ENCODE data around the gene RIC1.
"Not testable (repeated sequence)": the region's sequence is repeated elsewhere in the genome, so short reads cannot be mapped to it uniquely, and the experiment has no call there.

Gene RIC1

DNA sequence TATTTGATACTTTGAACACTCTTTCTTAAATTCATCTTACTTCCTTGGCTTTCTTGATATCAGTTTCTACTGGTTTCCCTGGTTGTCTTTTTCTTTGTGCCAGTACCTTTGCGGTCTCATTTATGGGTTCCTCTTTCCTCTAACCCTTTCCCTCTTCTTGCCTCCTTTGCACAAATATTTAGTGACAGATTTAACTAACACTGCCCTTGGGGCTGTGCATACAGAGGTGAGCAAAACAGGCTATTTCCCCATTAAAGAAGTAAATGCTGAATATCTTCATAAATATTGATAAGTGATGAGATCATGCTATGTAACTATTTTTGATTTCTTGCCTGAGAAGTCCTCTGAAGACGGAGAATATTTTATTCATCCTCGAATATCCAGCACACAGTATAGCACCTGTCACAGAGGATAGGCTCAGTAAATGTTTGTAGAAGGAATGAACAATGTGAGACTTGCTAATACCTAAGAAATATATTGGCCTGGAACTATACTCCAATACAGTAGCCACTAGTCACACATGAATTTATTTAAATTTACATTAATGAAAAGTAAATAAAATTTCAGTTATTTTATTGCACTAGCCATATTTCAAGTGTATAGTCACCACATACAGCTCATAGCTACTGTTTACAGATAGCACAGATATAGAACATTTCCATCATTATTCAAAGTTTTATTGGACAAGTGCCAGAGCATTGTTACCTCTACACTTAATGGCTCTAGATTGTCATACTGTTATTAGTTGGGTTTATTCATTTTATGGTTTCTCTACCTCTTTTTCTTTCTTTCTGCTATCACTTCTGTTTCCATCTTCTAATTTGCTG, 90.4 kb downstream of the RIC1 start:
- no peak overlapping the region for H3K4me3 ChIP-seq (ENCODE audit: low read depth, low read length)

DNA sequence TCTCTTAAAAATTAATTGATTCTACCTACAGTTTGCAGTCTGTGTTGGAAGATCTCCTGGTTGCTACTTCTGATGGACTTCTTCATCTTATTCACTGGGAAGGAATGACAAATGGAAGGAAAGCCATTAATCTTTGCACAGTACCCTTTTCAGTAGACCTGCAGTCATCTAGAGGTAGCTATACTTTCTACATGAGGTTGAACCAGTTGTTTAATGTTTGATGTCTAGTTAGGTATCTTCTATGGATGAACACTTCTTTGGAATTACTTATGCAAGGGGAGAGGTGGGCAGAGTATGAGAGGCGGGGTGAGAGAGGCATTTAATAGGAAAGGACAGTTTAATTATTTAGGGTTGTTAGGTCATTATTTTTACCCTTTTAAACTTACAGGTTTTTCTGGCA, 91.2 kb downstream of the RIC1 start:
- H3K4me3 ChIP-seq (ENCODE audit: low read depth, low read length), result no peak overlapping the region

DNA sequence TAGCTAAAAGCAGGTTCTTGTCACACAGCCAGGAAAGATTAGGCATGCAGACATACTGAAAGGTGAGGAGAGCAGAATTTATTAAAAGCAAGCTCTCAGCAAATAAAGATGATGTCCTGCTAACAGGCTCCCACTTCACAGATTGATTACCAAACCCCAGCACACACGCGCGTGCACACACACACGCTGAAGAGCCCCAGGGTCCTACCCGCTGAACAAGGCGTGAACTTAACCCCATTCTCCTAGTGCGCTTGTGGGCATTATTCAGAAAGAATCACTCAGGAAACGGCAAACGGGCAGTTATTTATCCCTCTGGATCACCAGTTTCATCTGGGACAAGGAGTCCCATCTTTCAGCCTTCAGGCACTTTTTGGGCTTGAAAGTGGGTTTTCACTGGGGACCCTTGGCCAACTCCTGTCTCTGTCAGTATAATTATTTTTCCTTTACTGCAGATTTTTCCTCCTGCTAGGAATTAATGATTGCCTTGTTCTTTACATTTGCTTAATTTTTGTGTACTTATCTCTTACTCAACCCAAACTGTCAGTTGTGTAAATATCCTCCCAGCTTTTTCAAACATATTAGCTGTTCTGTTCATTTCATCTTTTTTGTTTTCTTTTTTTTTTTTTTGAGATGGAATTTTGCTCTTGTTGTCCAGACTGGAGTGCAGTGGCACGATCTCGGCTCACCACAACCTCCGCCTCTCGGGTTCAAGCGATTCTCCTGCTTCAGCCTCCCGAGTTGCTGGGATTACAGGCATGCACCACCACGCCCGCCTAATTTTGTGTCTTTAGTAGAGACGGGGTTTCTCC, 92.6 kb downstream of the RIC1 start:
- no peak overlapping the region for H3K4me3 ChIP-seq (ENCODE audit: low read depth, low read length)

DNA sequence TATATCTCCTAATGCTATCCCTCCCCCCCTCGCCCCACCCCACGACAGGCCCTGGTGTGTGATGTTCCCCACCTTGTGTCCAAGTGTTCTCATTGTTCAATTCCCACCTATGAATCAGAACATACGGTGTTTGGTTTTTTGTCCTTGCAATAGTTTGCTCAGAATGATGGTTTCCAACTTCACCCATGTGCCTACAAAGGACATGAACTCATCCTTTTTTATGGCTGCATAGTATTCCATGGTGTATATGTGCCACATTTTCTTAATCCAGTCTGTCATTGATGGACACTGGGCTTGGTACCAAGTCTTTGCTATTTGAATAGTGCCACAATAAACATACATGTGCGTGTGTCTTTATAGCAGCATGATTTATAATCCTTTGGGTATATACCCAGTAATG, 93.8 kb downstream of the RIC1 start:
- H3K4me3 ChIP-seq (ENCODE audit: low read depth, low read length), result not testable (repeated sequence)

DNA sequence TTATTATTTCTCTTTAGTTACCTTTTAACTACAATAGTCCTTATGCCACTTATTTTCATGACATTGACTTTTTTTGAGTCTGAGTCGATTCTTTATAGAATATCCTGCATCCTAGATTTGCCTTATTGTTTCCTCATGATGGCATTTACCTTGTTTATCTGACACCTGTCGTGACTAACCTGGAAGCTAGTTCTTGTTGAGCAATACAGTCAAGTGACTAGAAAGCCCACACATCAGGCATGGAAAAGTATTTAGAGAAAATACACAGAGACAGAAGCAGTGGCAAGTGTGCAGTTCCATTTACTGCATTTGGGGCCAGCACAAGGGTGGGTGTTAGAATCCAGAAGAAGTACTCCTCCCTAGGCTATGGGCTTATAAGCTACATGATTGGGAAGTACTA, 106.2 kb downstream of the RIC1 start:
- H3K4me3 ChIP-seq (ENCODE audit: low read depth, low read length), result no peak overlapping the region

DNA sequence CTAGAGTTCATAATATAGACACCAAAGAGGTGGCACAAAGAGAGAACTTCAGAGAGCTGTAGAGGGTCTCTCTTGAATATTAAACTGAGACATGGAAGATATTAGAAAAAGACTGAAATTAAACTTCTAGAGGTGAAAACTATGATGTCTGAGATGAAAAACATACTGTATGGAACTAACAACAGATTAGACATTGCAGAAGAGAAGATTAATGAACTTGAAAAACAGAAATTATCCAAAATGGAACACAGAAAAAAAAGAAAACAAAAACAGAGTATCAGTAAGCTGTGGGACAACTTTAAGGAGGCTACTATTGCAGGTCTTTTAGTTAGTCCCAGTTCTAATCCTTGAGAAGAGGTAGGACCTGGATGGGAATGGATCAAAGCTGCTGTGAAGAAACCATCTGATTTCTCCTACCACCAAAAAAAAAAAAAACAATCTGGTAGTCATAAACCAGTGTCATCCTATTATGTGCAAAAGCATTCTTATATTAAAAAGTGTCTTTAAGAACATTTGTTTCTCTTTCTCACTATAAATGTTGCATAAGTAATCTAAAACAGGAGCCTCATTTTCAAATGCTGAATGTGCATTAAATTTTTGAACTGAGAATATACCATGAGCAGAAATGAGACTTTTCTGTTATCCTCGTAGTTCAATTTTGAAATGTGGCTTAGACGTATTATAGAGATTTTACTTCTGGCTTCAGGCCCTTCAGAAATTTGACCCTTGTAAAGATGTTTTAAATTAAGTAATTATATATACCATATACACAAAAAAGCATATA, 107.8 kb downstream of the RIC1 start:
- H3K4me3 ChIP-seq (ENCODE audit: low read depth, low read length), result no peak overlapping the region

DNA sequence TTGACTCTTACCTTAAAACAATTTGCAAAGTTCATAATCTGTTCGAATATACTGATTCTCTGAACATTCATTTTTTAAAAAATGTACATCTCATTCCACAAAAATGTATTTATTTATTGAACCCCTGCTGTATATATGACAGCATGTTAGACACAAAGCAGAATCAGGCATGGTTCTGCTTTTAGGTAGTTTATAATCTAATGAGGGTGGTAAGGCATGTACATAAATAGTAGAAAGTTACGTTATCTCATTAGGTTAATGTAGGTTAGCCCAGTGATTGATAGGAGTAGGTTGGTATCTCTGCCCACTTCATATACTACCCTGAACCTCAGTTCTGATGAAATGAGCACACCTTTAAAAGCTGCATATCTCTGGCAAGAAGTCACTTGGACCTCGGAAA, 114.2 kb downstream of the RIC1 start:
- no peak overlapping the region for H3K4me3 ChIP-seq (ENCODE audit: low read depth, low read length)

DNA sequence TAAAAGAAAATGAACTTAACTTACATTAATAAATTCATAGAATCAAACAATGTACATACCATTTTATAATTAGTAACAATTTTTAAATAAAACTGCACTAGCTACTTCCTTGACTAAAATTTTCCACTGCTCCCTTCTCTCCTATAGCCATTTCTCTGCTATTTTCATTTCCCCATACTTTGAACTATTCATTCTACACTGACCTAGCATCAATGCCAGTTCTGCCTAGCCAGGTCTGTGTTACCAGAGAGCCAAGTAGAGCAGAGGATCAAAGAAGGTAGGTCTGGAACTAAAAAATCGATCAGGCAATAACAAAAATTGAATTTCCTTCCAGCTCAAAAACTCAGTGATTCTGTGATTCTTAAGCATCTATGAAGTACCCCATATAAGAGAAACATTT, 119.5 kb downstream of the RIC1 start:
- no peak overlapping the region for H3K4me3 ChIP-seq (ENCODE audit: low read depth, low read length)

DNA sequence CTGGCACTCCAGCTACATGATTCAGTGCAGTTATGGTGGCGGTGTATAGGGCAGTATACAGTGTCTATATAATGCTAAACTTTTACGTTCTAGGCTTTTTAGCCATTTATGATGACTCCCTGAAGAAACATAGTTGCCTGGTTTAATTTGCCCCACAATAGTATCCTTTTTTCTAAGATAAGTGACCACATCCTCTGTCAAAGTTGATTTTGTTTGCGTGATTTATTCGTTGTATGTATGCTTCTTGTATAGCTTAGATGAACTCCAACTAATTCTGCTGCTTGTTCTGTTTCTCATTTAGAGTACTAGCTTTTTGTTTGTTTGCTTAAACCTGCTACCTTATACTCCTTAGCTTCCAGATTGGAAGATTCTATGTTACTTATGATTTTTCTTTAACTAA, 120.4 kb downstream of the RIC1 start:
- no peak overlapping the region for H3K4me3 ChIP-seq (ENCODE audit: low read depth, low read length)

DNA sequence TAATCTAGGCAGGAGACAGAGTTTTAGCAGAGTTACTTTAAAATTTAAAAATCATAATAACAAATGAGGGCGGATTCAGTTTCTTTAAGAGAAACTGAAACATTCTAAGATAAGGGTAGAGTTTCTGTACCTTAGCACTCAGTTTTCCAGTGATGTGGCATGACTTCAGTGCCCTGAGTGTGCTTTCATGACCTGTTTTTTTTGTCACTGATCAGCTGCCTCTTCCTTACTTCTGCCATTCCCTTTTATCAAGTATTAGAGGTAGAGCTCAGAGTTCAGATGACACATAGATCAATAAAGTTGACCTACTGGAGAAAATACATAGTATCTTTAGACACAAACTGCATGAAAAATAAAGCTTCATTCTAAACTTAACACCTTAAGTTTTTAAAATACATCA, 121.7 kb downstream of the RIC1 start:
- no peak overlapping the region for H3K4me3 ChIP-seq (ENCODE audit: low read depth, low read length)

DNA sequence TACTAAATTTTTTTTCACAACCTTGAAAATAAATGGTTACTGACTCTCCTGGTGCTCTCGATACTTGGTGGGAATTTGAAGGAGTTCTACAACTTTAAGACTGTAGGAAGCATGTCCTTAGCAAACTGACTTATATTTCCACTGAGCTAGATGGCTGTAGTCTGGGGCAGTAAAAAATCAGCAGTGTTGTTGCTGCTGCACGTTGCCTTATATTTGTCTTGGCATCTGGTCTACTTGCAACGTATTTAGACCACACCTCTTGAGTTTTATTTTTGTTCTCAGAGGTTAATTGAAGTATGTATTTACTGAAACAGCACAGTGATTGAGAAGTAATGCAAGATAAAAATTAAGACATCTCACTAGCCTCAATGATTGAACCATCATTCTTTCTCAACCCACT, 127.7 kb downstream of the RIC1 start:
- no peak overlapping the region for H3K4me3 ChIP-seq (ENCODE audit: low read depth, low read length)

DNA sequence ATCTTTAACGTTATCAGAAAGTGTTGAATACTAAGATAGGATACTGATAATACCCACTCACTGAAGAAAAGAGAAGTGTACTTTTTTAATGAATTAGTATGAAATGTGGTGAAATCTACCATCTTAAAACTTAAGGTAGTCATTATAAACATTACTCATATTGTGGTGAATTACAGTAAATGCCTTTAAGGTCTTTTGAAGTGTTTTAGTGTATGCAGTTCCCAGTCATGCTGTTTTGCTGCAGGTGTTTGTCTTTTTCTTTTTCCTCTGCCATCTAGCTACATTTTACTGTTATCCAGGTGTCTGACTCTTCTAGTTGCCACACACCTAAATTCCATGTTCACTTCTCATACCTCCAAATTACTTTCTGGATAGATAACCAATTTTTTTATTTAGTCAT, 131.4 kb downstream of the RIC1 start:
- no peak overlapping the region for H3K4me3 ChIP-seq (ENCODE audit: low read depth, low read length)

DNA sequence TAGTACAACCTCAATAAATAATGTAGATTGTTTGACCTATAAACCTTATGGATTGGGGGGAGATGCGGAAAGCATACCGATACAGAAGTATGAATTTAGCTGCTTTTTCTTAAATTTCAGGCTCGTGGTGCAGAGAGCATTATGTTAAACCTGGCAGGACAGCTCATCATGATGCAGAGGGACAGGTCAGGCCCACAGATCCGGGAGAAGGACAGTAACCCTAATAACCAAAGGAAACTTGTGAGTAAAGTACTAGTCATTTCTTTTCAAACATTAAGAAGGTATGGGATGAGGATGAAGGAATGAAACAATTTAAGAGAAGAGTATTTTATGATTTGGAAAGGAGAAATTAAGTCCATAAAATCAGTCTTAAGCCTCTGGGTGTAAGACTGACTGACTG, 133.5 kb downstream of the RIC1 start:
- H3K4me3 ChIP-seq (ENCODE audit: low read depth, low read length), result no peak overlapping the region

DNA sequence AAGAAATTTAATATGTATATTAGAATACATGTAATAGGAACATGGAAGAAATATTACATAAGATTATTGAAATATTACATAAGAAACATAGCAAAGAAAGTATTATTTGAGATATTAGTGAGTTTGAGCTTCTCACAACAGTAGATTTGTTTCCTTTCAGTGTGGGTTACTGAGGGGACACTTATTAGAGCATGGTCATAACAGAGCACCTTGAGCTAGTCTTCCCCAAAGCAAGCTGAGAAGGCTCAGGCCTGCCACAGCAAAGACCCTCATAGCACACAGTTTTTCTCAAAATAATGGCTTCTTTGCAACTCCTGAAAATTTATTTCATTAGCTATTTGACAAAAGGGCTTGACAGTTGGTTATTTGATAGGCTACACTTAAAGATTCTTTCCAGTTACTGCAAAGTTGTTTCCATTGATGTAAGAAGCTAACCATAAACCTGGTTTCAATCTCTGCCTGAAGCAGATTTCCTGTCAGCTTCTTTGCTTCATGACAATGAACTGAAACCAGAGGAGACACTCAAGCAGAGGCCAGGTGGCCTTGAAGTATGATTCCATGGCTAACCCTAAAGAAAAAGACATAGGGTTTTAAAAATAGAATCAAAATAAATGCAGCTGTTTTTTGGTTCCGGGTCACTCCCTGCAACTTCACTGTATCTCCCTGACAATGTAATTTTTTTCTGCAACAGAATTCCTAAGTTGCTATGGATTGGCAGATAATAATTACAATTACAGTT, 135.4 kb downstream of the RIC1 start:
- no peak overlapping the region for H3K4me3 ChIP-seq (ENCODE audit: low read depth, low read length)

DNA sequence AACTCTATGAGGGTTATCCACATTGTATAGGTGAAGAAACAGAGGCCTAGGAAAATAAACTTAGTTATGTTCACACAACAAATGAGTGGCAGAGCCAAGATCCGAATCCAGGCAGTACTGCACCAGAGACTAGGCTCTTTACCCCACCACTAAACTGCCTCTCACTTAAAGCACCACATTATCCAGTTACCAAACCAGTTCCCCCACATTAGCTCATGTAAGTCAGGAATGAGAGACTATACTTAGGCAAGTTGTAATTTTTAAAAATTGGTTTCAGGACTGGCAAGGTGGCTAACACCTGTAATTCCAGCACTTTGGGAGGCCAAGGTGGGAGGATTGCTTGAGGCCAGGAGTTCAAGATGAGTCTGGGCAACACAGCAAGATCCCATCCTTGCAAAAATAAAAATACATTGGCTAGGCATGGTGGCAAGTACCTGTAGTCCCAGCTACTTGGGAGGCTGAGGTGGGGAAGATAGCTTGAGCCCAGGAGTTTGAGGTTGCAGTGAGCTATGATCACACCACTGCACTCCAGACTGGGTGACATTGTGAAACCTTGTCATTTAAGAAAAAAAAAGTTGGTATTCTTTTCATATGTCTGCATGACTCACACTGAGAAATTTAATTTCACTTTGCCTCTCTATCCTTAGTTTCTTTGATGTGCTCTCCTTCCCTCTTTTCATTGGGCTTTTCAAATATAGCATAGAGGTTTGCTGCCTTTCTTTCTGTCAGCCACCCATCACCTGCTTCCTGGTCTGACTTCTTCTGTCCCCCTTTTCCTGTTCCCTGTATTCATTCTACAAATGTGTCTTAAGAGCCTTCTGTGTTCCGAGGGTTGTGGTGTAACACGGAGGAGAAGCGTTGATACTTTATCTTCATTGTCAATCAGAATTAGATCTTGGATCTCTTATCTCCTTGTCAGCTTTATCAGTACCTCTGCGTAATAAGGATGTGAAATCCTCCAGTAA, 139.3 kb downstream of the RIC1 start:
- H3K4me3 ChIP-seq (ENCODE audit: low read depth, low read length), result no peak overlapping the region

DNA sequence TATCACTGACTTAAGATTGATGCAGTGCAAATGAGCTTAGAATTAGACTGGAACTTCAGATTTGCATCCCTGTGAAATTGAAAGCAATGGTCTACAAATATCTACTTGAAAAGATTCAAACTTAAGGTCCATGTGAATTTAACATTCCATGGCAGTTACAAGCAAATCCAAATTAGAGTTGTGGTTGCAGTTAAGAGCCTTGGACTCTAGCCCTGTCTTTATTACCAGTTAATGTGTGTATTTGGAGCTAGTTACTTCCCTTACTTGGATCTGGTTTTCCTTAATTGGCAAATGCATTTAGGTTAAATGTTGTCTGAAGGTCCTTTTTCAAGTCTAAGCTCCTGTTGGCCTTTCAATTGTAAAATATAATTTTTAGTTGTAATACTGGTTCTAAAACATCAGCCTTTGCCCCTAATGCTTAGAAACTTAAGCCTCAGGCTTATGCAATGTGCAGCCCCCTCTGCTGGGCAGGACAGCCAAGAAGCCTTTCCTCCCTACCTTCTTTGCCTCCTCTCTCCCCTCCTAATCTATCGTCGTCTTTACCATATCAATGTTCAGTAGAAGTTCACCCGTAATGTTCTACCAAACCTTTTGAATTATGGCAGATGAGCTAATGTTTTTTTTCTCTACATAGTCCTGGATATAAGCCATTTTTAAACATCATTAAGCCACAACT, 144.6 kb downstream of the RIC1 start:
- no peak overlapping the region for H3K4me3 ChIP-seq (ENCODE audit: low read depth, low read length)

DNA sequence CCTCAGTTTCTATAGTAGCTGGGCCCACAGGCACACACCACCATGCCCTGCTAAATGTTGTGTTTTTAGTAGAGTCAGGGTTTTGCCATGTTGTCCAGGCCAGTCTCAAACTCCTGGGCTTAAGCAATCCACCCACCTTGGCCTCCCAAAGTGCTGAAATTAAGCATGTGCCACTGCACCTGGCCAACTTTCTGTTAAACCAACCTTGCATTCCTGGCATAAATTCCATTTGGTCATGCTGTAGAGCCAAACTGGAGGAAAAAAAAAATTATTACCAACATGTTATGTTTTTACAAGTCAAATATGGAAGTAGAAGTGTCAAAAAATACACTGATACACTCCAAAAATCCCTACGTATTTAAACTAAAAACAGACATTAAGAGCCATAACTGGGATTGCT, 149.9 kb downstream of the RIC1 start:
- no peak overlapping the region for H3K4me3 ChIP-seq (ENCODE audit: low read depth, low read length)

DNA sequence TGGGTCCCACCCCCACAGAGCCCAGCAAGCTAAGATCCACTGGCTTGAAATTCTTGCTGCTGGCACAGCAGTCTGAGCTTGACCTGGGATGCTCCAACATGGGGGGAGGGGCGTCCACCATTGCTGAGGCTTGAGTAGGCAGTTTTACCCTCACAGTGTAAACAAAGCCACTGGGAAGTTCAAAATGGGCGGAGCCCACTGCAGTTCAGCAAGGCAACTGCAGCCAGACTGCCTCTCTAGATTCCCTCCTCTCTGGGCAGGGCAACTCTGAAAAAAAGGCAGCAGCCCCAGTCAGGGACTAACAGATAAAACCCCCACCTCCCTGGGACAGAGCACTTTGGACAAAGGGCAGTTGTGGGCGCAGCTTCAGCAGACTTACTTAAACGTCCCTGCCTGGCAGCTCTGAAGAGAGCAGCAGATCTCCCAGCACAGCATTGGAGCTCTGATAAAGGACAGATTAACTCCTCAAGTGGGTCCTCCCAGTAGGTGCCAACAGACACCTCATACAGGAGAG, 150.9 kb downstream of the RIC1 start:
- not testable (repeated sequence) for H3K4me3 ChIP-seq (ENCODE audit: low read depth, low read length)

DNA sequence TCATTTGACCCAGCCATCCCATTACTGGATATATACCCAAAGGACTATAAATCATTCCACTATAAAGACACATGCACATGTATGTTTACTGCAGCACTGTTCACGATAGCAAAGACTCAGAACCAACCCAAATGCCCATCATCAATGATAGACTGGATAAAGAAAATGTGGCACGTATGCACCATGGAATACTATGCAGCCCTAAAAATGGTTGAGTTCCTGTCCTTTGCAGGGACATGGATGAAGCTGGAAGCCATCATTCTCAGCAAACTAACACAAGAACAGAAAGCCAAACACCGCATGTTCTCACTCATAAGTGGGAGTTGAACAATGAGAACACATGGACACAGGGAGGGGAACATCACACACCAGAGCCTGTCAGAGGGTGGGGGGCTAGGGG, 154.5 kb downstream of the RIC1 start:
- not testable (repeated sequence) for H3K4me3 ChIP-seq (ENCODE audit: low read depth, low read length)
